GM12878 (cell line): ENCODE measurements around the gene DNASE1L3.

Experiments used
- CBFB ChIP-seq: IDR thresholded peaks from 2 replicates; pipeline ENCODE4 v1.6.1; 2016; ENCODE audit warnings: antibody characterized with exemption, low read depth
- CEBPB ChIP-seq, 2 experiments: fragments of 150-350 bp in 1 of 2; IDR thresholded peaks; 2 replicates each; pipeline ENCODE4 v1.6.1; 2012 to 2014; ENCODE audit warnings: low read depth in 2 of 2, low read length in 2 of 2, borderline replicate concordance in 1 of 2, inconsistent platforms in 1 of 2
- CTCF ChIP-seq, 3 experiments: IDR thresholded peaks in 2 of 3; conservative IDR thresholded peaks in 1 of 3; 2 replicates each; pipeline ENCODE4 v1.5.1; 2011; ENCODE audit warnings: low read depth in 3 of 3, low read length in 3 of 3, mild to moderate bottlenecking in 3 of 3, control low read depth in 2 of 3, moderate library complexity in 2 of 3, inconsistent platforms in 1 of 3, mixed read lengths in 1 of 3; ENCODE audit not compliant: control insufficient read depth in 2 of 3, insufficient read depth in 1 of 3; ENCODE audit errors: extremely low read depth in 1 of 3
- NFIC ChIP-seq: IDR thresholded peaks from 2 replicates; pipeline ENCODE4 v1.6.1; 2012; ENCODE audit warnings: low read depth, mild to moderate bottlenecking, inconsistent platforms, low read length, moderate library complexity
- NR2C2 ChIP-seq: IDR thresholded peaks from 2 replicates; pipeline ENCODE4 v1.6.1; 2011; ENCODE audit warnings: borderline replicate concordance, low read depth; ENCODE audit not compliant: control insufficient read depth, insufficient read length
- POLR2A ChIP-seq: IDR thresholded peaks from 2 replicates; pipeline ENCODE4 v1.6.1; 2011; ENCODE audit warnings: low read depth, mild to moderate bottlenecking, low read length
- RAD21 ChIP-seq: IDR thresholded peaks from 2 replicates; pipeline ENCODE4 v1.6.1; 2011; ENCODE audit warnings: mild to moderate bottlenecking, low read depth, low read length, moderate library complexity; ENCODE audit not compliant: insufficient read depth
- RBBP5 ChIP-seq: fragments of 200-600 bp; sonication (generic); conservative IDR thresholded peaks from 2 replicates; pipeline ENCODE4 v1.6.1; 2016
- SIX5 ChIP-seq: IDR thresholded peaks from 2 replicates; pipeline ENCODE4 v1.6.1; 2011; ENCODE audit warnings: mild to moderate bottlenecking, low read depth, low read length, moderate library complexity; ENCODE audit not compliant: severe bottlenecking
- SKIL ChIP-seq: fragments of 450-650 bp; IDR thresholded peaks from 2 replicates; pipeline ENCODE4 v1.6.1; 2017; ENCODE audit warnings: mild to moderate bottlenecking, low read depth, inconsistent platforms; ENCODE audit not compliant: poor library complexity, severe bottlenecking
- SP1 ChIP-seq: IDR thresholded peaks from one replicate; pipeline ENCODE4 v1.6.1; 2011; ENCODE audit warnings: low read depth, low read length
- ZNF384 ChIP-seq: IDR thresholded peaks from 2 replicates; pipeline ENCODE4 v1.6.1; 2012; ENCODE audit warnings: low read depth, mild to moderate bottlenecking, low read length, improper control_type of control experiment, borderline replicate concordance

GRCh38 chr3:58188173-58188564 is 22.6 kb downstream of the DNASE1L3 start:
- no peak for TF ChIP-seq CTCF (IDR thresholded peaks at IDR 0.05 in 2 of 3, conservative IDR thresholded peaks at IDR 0.05 in 1 of 3; ENCODE audit: control insufficient read depth in 2 of 3, extremely low read depth in 1 of 3, insufficient read depth in 1 of 3, low read depth in 3 of 3, low read length in 3 of 3)
- TF ChIP-seq RBBP5, result no peak
- TF ChIP-seq NFIC, result no peak
- no peak for TF ChIP-seq POLR2A
- no peak for TF ChIP-seq CEBPB (IDR thresholded peaks at IDR 0.05; ENCODE audit: borderline replicate concordance in 1 of 2, low read depth in 2 of 2, low read length in 2 of 2)
- TF ChIP-seq SIX5, result no peak
- no peak for TF ChIP-seq NR2C2
- TF ChIP-seq SP1, result no peak
- TF ChIP-seq CBFB, result no peak
- TF ChIP-seq ZNF384, result no peak
- no peak for TF ChIP-seq RAD21
- TF ChIP-seq SKIL, result no peak
